Fibroblast of pulmonary artery (primary cell): Measurements from ENCODE around the gene TBC1D16.

Source experiments
- DNase-seq: peaks from one replicate; pipeline ENCODE4 v3.0.0-alpha.2; 2010; ENCODE audit warnings: low read depth
- H3K4me3 ChIP-seq: replicated peaks from 2 replicates; pipeline ENCODE4 v1.5.1; 2011; ENCODE audit warnings: low read depth, mild to moderate bottlenecking, control low read depth, low read length, moderate library complexity
- TF ChIP-seq, protein P1 (sequence below): IDR thresholded peaks from 2 replicates; pipeline ENCODE4 v1.5.1; 2011; ENCODE audit warnings: mild to moderate bottlenecking, control low read depth, low read length, inconsistent platforms; ENCODE audit errors: missing control alignments

The TBC1D16 gene

DNA sequence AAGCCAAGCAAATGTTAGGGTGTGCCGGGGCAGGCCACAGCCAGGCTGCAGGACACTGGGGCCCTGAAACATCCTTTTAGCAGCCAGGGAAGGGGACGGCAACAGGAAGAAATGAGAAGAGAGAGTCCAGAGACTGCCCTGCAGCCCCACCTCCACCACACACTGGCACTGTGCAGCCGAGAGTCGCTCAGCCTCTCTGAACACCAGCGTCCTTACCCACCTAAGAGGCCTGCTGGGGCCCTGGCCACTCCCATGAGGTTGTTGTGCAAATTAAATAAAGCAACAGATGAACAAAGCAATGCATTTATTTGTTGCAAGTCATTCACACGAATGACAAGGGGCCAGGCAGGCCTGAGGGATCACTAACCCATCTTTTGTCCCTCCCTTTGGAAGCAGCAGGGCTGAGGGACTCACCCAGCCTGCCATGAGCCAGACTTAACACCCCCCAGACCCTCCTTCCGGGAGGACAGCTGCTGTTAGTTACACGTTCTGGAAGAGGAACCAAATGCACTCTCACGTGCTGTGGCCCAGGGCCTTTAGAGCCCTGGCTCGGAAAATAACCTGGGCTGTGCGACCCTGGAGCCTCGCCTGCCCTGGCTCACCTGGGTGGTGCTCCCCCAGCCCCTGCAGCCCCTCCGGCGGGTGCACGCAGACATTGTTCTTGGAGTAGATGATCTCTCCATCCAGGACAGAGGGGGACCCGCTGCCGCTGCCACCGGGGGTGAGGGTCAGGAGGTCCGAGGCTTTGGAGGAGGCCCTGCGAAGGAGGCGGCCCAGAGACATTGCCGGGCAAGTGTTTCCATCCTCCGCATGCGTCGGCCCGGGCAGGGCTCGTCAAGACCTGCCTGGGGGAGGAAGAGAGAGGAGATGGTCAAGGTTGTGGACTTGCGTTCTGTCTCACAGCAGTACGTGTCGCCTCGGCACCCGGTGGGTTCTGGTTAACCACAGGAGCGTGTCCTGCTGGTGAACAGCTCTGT lies 22.6 kb downstream of the TBC1D16 start:
- TF ChIP-seq, protein P1, sequence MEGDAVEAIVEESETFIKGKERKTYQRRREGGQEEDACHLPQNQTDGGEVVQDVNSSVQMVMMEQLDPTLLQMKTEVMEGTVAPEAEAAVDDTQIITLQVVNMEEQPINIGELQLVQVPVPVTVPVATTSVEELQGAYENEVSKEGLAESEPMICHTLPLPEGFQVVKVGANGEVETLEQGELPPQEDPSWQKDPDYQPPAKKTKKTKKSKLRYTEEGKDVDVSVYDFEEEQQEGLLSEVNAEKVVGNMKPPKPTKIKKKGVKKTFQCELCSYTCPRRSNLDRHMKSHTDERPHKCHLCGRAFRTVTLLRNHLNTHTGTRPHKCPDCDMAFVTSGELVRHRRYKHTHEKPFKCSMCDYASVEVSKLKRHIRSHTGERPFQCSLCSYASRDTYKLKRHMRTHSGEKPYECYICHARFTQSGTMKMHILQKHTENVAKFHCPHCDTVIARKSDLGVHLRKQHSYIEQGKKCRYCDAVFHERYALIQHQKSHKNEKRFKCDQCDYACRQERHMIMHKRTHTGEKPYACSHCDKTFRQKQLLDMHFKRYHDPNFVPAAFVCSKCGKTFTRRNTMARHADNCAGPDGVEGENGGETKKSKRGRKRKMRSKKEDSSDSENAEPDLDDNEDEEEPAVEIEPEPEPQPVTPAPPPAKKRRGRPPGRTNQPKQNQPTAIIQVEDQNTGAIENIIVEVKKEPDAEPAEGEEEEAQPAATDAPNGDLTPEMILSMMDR, result no peak
- H3K4me3 ChIP-seq, result no peak overlapping the region
- no peak for DNase-seq

DNA sequence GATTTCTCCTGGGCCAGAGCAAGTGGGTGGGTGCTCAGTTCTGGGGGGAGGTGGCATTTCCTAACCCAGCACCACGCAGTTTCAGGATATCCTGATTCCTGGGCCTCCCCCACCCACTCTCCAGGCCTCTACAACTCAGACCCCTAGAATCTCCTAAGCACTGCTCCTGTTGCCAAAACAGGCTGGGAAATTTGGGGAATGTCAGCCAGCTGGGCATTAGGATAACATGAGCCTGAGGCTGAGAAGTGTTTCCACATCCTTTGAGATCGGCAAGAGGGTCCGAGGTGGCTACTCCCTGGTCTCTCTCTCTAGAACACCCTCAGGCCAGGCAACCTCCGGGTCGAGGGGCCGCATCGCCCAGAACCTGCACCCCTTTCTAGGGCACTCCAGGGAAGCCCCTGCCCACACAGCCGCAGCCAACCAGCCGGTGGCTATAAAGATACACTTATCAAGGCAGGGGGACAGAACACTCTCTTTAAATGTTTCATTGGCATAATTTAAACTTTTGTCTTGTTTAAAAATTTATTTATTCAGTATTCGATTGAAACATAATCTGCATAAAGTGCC lies 23.6 kb downstream of the TBC1D16 start:
- no peak for DNase-seq
- TF ChIP-seq, protein P1, result no peak
- no peak overlapping the region for H3K4me3 ChIP-seq

DNA sequence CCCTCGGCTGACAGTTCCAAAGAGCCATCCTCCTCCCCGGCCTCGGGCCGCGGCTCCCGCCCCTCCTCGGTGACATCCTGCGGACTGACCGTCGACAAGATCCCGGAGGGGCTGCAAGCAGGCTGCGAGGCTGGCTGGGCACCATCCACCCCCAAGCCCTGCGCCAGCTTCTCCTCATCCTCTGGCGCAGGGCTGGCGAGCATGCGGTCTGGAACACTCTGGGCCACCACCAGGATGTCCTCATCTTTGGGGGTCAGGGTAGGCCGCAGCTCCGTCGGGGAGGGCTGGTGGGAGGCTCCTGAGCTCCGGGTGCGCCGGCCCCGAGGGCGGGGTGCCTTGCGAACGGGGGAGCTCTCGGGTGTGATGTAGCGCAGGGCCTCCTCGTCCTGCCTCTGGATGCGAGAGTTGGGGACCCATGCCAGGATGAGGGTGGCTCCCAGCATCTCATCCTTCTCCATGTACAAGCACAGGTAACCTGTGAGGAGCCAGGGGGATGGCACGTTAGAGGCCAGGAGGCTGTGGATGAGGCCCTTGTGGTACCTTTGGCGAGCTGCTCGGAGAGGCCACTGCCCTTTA lies 25.3 kb downstream of the TBC1D16 start:
- no peak overlapping the region for H3K4me3 ChIP-seq
- TF ChIP-seq, protein P1, result no peak
- no peak for DNase-seq

DNA sequence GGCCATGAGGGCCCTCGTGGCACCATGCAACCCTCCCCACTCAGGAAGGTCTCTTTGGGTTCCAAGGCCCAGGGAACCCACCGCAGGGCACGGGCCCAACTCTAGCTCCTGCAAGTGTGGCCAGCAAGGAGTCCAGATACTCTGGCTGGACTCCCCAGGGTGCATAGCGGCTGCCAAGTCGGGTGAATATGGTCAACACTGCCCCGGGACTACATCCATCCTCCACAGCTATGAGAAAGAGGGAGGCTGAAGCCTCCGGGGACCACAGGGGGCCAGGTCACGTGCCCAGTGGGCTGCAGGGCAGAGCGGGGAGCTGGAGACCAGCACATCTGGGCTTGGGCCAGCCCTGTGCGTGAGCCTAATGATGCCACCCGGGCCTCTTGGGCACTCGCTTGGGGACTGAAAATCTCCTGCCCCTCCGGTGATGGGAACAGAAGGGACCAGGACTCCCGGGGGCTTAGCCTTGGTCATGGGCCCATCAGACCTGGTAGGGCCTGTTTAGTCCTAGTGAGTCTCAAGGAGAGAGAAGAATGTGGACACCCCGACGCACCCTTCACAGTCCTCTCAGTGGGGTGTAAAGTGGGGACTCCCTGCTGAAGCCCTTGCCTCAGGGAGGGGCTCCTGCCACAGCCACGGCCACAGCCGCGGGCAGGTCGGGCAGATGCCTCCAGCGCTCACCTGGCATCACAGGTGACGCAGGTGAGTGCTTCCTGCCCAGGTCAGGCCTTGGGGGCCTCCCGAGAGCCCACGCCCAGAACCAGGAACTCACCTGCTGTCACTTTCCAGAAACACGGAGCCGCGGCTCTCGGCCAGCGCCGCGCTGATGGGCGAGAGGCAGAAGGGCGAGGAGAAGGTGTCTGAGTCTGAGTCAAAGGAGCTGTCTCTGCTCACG lies 26.0 kb downstream of the TBC1D16 start:
- no peak overlapping the region for H3K4me3 ChIP-seq
- TF ChIP-seq, protein P1, result no peak
- DNase-seq, result no peak

DNA sequence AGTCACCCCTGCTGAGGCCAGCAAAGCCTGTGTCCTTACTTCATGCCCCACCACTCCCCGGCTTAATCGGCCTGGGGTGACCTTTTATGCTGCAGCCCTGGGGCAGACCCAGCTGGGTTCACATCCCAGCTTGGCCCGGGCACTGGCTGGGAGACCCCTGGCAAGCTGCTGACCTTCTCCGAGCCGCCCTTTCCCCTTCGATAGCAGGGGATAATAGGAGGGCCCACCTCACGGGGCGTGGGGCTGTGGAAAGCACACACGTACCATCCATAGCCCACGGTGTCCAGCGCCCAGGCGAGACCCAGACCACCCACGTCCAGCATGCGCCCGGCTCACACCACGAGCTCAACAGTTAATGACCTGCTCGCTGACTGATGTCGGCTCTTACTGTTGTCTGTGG lies 26.8 kb downstream of the TBC1D16 start:
- no peak for DNase-seq
- TF ChIP-seq, protein P1, result no peak
- H3K4me3 ChIP-seq, result no peak overlapping the region

DNA sequence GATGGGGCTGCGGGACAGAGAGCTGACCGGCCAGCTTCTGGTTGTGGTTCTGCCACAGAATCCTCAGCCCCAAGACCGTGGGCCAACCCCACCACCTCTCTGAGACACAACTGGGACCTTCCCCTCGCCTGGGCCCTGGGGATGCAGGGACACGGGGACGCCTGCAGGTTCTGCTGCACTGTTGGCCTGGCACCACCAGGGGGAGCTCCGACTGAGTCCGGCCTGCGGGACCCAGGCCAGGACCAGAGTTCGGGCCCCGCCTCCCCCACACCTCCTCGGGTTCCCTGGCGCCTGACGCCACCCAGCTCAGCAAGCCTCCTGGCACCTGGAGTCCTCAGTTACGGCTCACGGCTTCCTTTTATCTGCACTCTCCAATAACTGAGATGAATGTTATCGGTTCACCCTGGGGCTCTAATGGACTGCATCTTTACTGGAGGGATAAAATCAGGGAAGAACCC lies 27.3 kb downstream of the TBC1D16 start:
- no peak overlapping the region for H3K4me3 ChIP-seq
- TF ChIP-seq, protein P1, result peak; percentile 90
- peak; percentile 57 for DNase-seq
